Natural killer cell treated with Interleukin-12 subunit alpha and Interleukin-12 subunit beta and Interleukin-15 and Interleukin-18, amount 100 ng/mL, for 72 hours (primary cell): ENCODE measurements around the gene SPRY4. TPM values are rescaled to one million over a fixed set of nuclear protein-coding genes. Genes with fewer than 3 reads are reported as not detected.

Experiments
- ATAC-seq, 2 donors: fragments of 150-1000 bp; cut with Tn5 transposase in 1 of 2; sonication (Bioruptor Pico), chemical (Tn5 transposase) in 1 of 2; 2 replicates each; pipeline ENCODE4 v1.10.0; 2021
- DNase-seq: peaks from one replicate; pipeline ENCODE4 v3.0.0; 2022; ENCODE audit warnings: low spot score
- H3K27ac Mint-ChIP-seq, 2 donors: 1 replicate in 1 of 2; 2 replicates in 1 of 2; pipeline ENCODE4 v1.8.0; 2022; ENCODE audit warnings: mixed read lengths in 2 of 2, mild to moderate bottlenecking in 1 of 2, moderate library complexity in 1 of 2
- H3K27me3 Mint-ChIP-seq, 2 donors: 1 replicate in 1 of 2; 2 replicates in 1 of 2; pipeline ENCODE4 v1.8.0; 2022; ENCODE audit warnings: mixed read lengths in 2 of 2
- H3K36me3 Mint-ChIP-seq: one replicate; pipeline ENCODE4 v1.8.0; 2022; ENCODE audit warnings: mixed read lengths
- H3K4me1 Mint-ChIP-seq, 2 donors: 1 replicate in 1 of 2; 2 replicates in 1 of 2; pipeline ENCODE4 v1.8.0; 2022; ENCODE audit warnings: low read depth in 2 of 2, mixed read lengths in 2 of 2, mild to moderate bottlenecking in 1 of 2
- H3K4me3 Mint-ChIP-seq: one replicate; pipeline ENCODE4 v1.8.0; 2022; ENCODE audit warnings: mixed read lengths
- H3K9me3 Mint-ChIP-seq: 2 replicates; pipeline ENCODE4 v1.8.0; 2022; ENCODE audit warnings: mixed read lengths
- total RNA-seq, 2 donors: library from RNA; stranded (reverse); gene quantifications; one replicate each; pipeline ENCODE4 v1.2.3, GENCODE V29; 2022

SPRY4 gene
- total RNA-seq, 2 donors from 2014 or later = 2.5 to 4.6 TPM

- peak; percentile 69 for DNase-seq
- no peaks in the 10 kb centered on the region for H3K9me3 Mint-ChIP-seq
- no peaks in the 10 kb centered on the region for H3K36me3 Mint-ChIP-seq
- ATAC-seq = peak; percentile 43 to 46
- H3K27ac Mint-ChIP-seq = peak overlapping the region; percentile 78 to 92
- H3K27me3 Mint-ChIP-seq = peaks cover 17 to 22% of the 10 kb centered on the region in 2 donors
- peaks cover 26 to 35% of the 10 kb centered on the region in 2 donors for H3K4me1 Mint-ChIP-seq
- H3K4me3 Mint-ChIP-seq = peak overlapping the region; percentile 88
These were observed 1.1 kb upstream of the SPRY4 start for GRCh38 chr5:142325725-142326479.

- H3K27ac Mint-ChIP-seq = peak overlapping the region; percentile 78 to 92
- ATAC-seq (peak; percentile 74 to 79), DNase-seq (peak; percentile 63)
- peaks cover 25 to 29% of the 10 kb centered on the region in 2 donors for H3K27me3 Mint-ChIP-seq
- H3K4me1 Mint-ChIP-seq = peaks cover 33 to 47% of the 10 kb centered on the region in 2 donors
- H3K4me3 Mint-ChIP-seq = peak overlapping the region; percentile 88
- H3K36me3 Mint-ChIP-seq = no peaks in the 10 kb centered on the region
- no peaks in the 10 kb centered on the region for H3K9me3 Mint-ChIP-seq
These were observed 518 bp downstream of the SPRY4 start for GRCh38 chr5:142324136-142324870.

GRCh38 chr5:142323480-142324135, 1.2 kb downstream of the SPRY4 start:
- H3K27ac Mint-ChIP-seq = peak overlapping the region in 1 of 2 donors; percentile 85
- DNase-seq (no peak), ATAC-seq (no peak)
- no peaks in the 10 kb centered on the region for H3K9me3 Mint-ChIP-seq
- peak overlapping the region; percentile 88 for H3K4me3 Mint-ChIP-seq
- peaks cover 33 to 52% of the 10 kb centered on the region in 2 donors for H3K4me1 Mint-ChIP-seq
- H3K27me3 Mint-ChIP-seq = peaks cover 25% of the 10 kb centered on the region in 2 donors
- no peaks in the 10 kb centered on the region for H3K36me3 Mint-ChIP-seq

GRCh38 chr5:142322747-142323479, 1.9 kb downstream of the SPRY4 start:
- Mint-ChIP-seq H3K27ac (no peak overlapping the region), H3K36me3 (no peaks in the 10 kb centered on the region), H3K4me3 (no peak overlapping the region), H3K9me3 (no peaks in the 10 kb centered on the region), H3K4me1 (peaks cover 33 to 54% of the 10 kb centered on the region in 2 donors), H3K27me3 (peaks cover 24 to 25% of the 10 kb centered on the region in 2 donors)
- ATAC-seq (no peak), DNase-seq (no peak)

- Mint-ChIP-seq H3K27me3 (peaks cover 18 to 21% of the 10 kb centered on the region in 2 donors), H3K4me3 (no peak overlapping the region), H3K9me3 (no peaks in the 10 kb centered on the region), H3K4me1 (peaks cover 30 to 53% of the 10 kb centered on the region in 2 donors), H3K27ac (no peak overlapping the region), H3K36me3 (no peaks in the 10 kb centered on the region)
- DNase-seq (no peak), ATAC-seq (no peak)
These were observed 2.4 kb downstream of the SPRY4 start for GRCh38 chr5:142322403-142322746.

- no peaks in the 10 kb centered on the region for H3K36me3 Mint-ChIP-seq
- peaks cover 10 to 20% of the 10 kb centered on the region in 2 donors for H3K27me3 Mint-ChIP-seq
- peaks cover 22 to 53% of the 10 kb centered on the region in 2 donors for H3K4me1 Mint-ChIP-seq
- no peak for DNase-seq
- H3K4me3 Mint-ChIP-seq = no peak overlapping the region
- no peaks in the 10 kb centered on the region for H3K9me3 Mint-ChIP-seq
- ATAC-seq = no peak
- H3K27ac Mint-ChIP-seq = peak overlapping the region in 1 of 2 donors; percentile 43
These were observed 3.8 kb downstream of the SPRY4 start for GRCh38 chr5:142320851-142321560.

- Mint-ChIP-seq H3K4me1 (peaks cover 22 to 51% of the 10 kb centered on the region in 2 donors), H3K27me3 (peaks cover 10 to 20% of the 10 kb centered on the region in 2 donors), H3K4me3 (no peak overlapping the region), H3K36me3 (no peaks in the 10 kb centered on the region), H3K9me3 (no peaks in the 10 kb centered on the region), H3K27ac (peak overlapping the region in 1 of 2 donors; percentile 43)
- DNase-seq = no peak
- no peak for ATAC-seq
These were observed 4.4 kb downstream of the SPRY4 start for GRCh38 chr5:142320430-142320738.

GRCh38 chr5:142319560-142320429, 5.0 kb downstream of the SPRY4 start:
- Mint-ChIP-seq H3K27me3 (peaks cover 10 to 20% of the 10 kb centered on the region in 2 donors), H3K4me3 (no peak overlapping the region), H3K36me3 (no peaks in the 10 kb centered on the region), H3K27ac (peak overlapping the region in 1 of 2 donors; percentile 84), H3K9me3 (no peaks in the 10 kb centered on the region), H3K4me1 (peaks cover 22 to 47% of the 10 kb centered on the region in 2 donors)
- DNase-seq = no peak
- ATAC-seq = no peak

GRCh38 chr5:142319105-142319504, 5.7 kb downstream of the SPRY4 start:
- no peak for DNase-seq
- ATAC-seq = peak in 1 of 2 donors; percentile 48
- Mint-ChIP-seq H3K4me1 (peaks cover 22 to 46% of the 10 kb centered on the region in 2 donors), H3K36me3 (no peaks in the 10 kb centered on the region), H3K4me3 (no peak overlapping the region), H3K27me3 (peaks cover 10 to 20% of the 10 kb centered on the region in 2 donors), H3K9me3 (no peaks in the 10 kb centered on the region), H3K27ac (peak overlapping the region in 1 of 2 donors; percentile 84)

- Mint-ChIP-seq H3K27me3 (peaks cover 10 to 15% of the 10 kb centered on the region in 2 donors), H3K4me1 (peaks cover 14 to 44% of the 10 kb centered on the region in 2 donors), H3K4me3 (no peak overlapping the region), H3K36me3 (no peaks in the 10 kb centered on the region), H3K9me3 (no peaks in the 10 kb centered on the region), H3K27ac (peak overlapping the region in 1 of 2 donors; percentile 57)
- DNase-seq (no peak), ATAC-seq (no peak)
These were observed 7.1 kb downstream of the SPRY4 start for GRCh38 chr5:142317753-142318152.

- H3K9me3 Mint-ChIP-seq = no peaks in the 10 kb centered on the region
- H3K27me3 Mint-ChIP-seq = peaks cover 10 to 11% of the 10 kb centered on the region in 2 donors
- no peak for DNase-seq
- ATAC-seq = no peak
- no peaks in the 10 kb centered on the region for H3K36me3 Mint-ChIP-seq
- no peak overlapping the region for H3K27ac Mint-ChIP-seq
- H3K4me1 Mint-ChIP-seq = peaks cover 14 to 43% of the 10 kb centered on the region in 2 donors
- no peak overlapping the region for H3K4me3 Mint-ChIP-seq
These were observed 7.6 kb downstream of the SPRY4 start for GRCh38 chr5:142317173-142317572.

- peaks cover 14 to 42% of the 10 kb centered on the region in 2 donors for H3K4me1 Mint-ChIP-seq
- DNase-seq (no peak), ATAC-seq (no peak)
- H3K36me3 Mint-ChIP-seq = no peaks in the 10 kb centered on the region
- no peaks in the 10 kb centered on the region for H3K9me3 Mint-ChIP-seq
- no peak overlapping the region for H3K4me3 Mint-ChIP-seq
- peaks cover 10 to 11% of the 10 kb centered on the region in 2 donors for H3K27me3 Mint-ChIP-seq
- no peak overlapping the region for H3K27ac Mint-ChIP-seq
These were observed 8.1 kb downstream of the SPRY4 start for GRCh38 chr5:142316681-142317080.
